Spleen (tissue), 7 donors: ENCODE results near the gene NUP98.
"Not testable (repeated sequence)": the region's sequence is repeated elsewhere in the genome, so short reads cannot be mapped to it uniquely, and the experiment has no call there.

Experiments used
- POLR2A ChIP-seq, 3 donors: fragments of 450-650 bp; IDR thresholded peaks; one replicate each; pipeline ENCODE4 v1.5.1; 2017; ENCODE audit warnings: antibody characterized with exemption in 3 of 3, mild to moderate bottlenecking in 1 of 3
- TF ChIP-seq, protein P1 (sequence below), 11 experiments: fragments of 200-600 bp in 7 of 11; fragments of 450-650 bp in 4 of 11; sonication (generic) in 4 of 11; IDR thresholded peaks in 8 of 11; conservative IDR thresholded peaks in 3 of 11; 1 replicate in 7 of 11; 2 replicates in 4 of 11; pipeline versions ENCODE4 v1.4.0 to v1.8.0; 2016 to 2021; ENCODE audit warnings: antibody characterized with exemption in 11 of 11, inconsistent platforms in 4 of 11, mild to moderate bottlenecking in 1 of 11
- donor health status: DM: no; HTN: no; CAD: no; lungs with moderate emphysema.
- donor health status: DM: no; HTN: no; CAD: no.
- donor health status: DM: no; HTN: no; CAD: no.

DNA sequence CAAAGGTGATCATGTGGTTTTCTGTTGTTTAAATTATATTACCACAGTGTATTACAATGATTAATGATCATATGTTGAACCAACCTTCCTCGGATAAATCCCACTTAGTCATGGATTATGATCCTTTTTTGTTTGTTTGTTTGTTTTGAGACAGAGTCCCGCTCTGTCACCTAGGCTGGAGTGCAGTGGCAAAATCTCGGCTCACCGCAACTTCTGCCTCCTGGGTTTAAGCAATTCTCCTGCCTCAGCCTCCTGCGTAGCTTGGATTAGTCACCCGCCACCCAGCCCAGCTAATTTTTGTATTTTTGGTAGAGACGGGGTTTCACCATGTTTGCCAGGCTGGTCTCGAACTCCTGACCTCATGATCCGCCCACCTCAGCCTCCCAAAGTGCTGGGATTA is 30.5 kb downstream of the NUP98 start:
- TF ChIP-seq POLR2A (IDR thresholded peaks at IDR 0.05), result not testable (repeated sequence)
- TF ChIP-seq, protein P1, sequence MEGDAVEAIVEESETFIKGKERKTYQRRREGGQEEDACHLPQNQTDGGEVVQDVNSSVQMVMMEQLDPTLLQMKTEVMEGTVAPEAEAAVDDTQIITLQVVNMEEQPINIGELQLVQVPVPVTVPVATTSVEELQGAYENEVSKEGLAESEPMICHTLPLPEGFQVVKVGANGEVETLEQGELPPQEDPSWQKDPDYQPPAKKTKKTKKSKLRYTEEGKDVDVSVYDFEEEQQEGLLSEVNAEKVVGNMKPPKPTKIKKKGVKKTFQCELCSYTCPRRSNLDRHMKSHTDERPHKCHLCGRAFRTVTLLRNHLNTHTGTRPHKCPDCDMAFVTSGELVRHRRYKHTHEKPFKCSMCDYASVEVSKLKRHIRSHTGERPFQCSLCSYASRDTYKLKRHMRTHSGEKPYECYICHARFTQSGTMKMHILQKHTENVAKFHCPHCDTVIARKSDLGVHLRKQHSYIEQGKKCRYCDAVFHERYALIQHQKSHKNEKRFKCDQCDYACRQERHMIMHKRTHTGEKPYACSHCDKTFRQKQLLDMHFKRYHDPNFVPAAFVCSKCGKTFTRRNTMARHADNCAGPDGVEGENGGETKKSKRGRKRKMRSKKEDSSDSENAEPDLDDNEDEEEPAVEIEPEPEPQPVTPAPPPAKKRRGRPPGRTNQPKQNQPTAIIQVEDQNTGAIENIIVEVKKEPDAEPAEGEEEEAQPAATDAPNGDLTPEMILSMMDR (IDR thresholded peaks at IDR 0.05 in 8 of 11, conservative IDR thresholded peaks at IDR 0.05 in 3 of 11), result not testable (repeated sequence)
